ENCODE results near the gene S100A11.

The S100A11 gene

GRCh38 chr1:151990058-151990855 is 46.5 kb downstream of the S100A11 start:
- in situ Hi-C loops (cut with MboI; ENCODE audit: low sequenced_read_pairs, unreplicated experiment), result loop anchor here (10.0 kb wide), 1 partner anchor 55 kb away; no protein-coding TSS in a partner anchor
- DNase-seq (ENCODE audit: low spot score), result no peak
- TF ChIP-seq CTCF (IDR thresholded peaks at IDR 0.05; ENCODE audit: borderline replicate concordance, control extremely low read depth, extremely low read depth, insufficient read depth, missing control alignments), result no peak

GRCh38 chr1:151989211-151989862 is 47.5 kb downstream of the S100A11 start:
- TF ChIP-seq CTCF (IDR thresholded peaks at IDR 0.05; ENCODE audit: borderline replicate concordance, control extremely low read depth, extremely low read depth, insufficient read depth, missing control alignments), result no peak
- in situ Hi-C loops (cut with MboI; ENCODE audit: low sequenced_read_pairs, unreplicated experiment), result no loop called here
- no peak for DNase-seq (ENCODE audit: low spot score)

GRCh38 chr1:151988405-151988923 is 48.3 kb downstream of the S100A11 start:
- in situ Hi-C loops (cut with MboI; ENCODE audit: low sequenced_read_pairs, unreplicated experiment), result no loop called here
- no peak for TF ChIP-seq CTCF (IDR thresholded peaks at IDR 0.05; ENCODE audit: borderline replicate concordance, control extremely low read depth, extremely low read depth, insufficient read depth, missing control alignments)
- DNase-seq (ENCODE audit: low spot score), result no peak

- DNase-seq (ENCODE audit: low spot score), result no peak
- no peak for TF ChIP-seq CTCF (IDR thresholded peaks at IDR 0.05; ENCODE audit: borderline replicate concordance, control extremely low read depth, extremely low read depth, insufficient read depth, missing control alignments)
- in situ Hi-C loops (cut with MboI; ENCODE audit: low sequenced_read_pairs, unreplicated experiment), result no loop called here
These were observed 50.2 kb downstream of the S100A11 start for GRCh38 chr1:151986501-151987190.

- TF ChIP-seq CTCF (IDR thresholded peaks at IDR 0.05; ENCODE audit: borderline replicate concordance, control extremely low read depth, extremely low read depth, insufficient read depth, missing control alignments), result no peak
- no peak for DNase-seq (ENCODE audit: low spot score)
- in situ Hi-C loops (cut with MboI; ENCODE audit: low sequenced_read_pairs, unreplicated experiment), result no loop called here
These were observed 51.0 kb downstream of the S100A11 start for GRCh38 chr1:151985768-151986167.

- no peak for TF ChIP-seq CTCF (IDR thresholded peaks at IDR 0.05; ENCODE audit: borderline replicate concordance, control extremely low read depth, extremely low read depth, insufficient read depth, missing control alignments)
- no peak for DNase-seq (ENCODE audit: low spot score)
- in situ Hi-C loops (cut with MboI; ENCODE audit: low sequenced_read_pairs, unreplicated experiment), result no loop called here
These were observed 51.5 kb downstream of the S100A11 start for GRCh38 chr1:151985270-151985669.
